Calu3 (cell line): ENCODE measurements around the gene FOXE3. TPM values are rescaled to one million over a fixed set of nuclear protein-coding genes. Genes with fewer than 3 reads are reported as not detected.

Experiments
- BruUV-seq: library from RNA; stranded (reverse); fragments of 400-500 nt; replicated peaks from 2 replicates; lab custom pipeline; 2021; lab: Mats Ljungman, UMichigan
- CTCF ChIA-PET: fragments of 300-600 bp; sonication (Branson Sonifier 250); formaldehyde crosslinking; loops from one replicate; lab custom pipeline; 2022; ENCODE audit warnings: antibody characterized with exemption; lab: Charles Lee
- DNase-seq: peaks from one replicate; pipeline ENCODE4 v3.0.0; 2022
- H3K27ac Mint-ChIP-seq: one replicate; pipeline ENCODE4 v1.8.0; 2022; ENCODE audit warnings: mixed read lengths; ENCODE audit not compliant: unreplicated experiment
- H3K27me3 Mint-ChIP-seq: one replicate; pipeline ENCODE4 v1.8.0; 2022; ENCODE audit warnings: mixed read lengths; ENCODE audit not compliant: unreplicated experiment
- H3K36me3 Mint-ChIP-seq: one replicate; pipeline ENCODE4 v1.8.0; 2022; ENCODE audit warnings: mild to moderate bottlenecking, moderate library complexity, mixed read lengths; ENCODE audit not compliant: insufficient read depth, unreplicated experiment
- H3K4me1 Mint-ChIP-seq: one replicate; pipeline ENCODE4 v1.8.0; 2022; ENCODE audit warnings: mild to moderate bottlenecking, low read depth, mixed read lengths; ENCODE audit not compliant: unreplicated experiment
- H3K4me3 Mint-ChIP-seq: one replicate; pipeline ENCODE4 v1.8.0; 2022; ENCODE audit warnings: mild to moderate bottlenecking, low read depth, moderate library complexity, mixed read lengths; ENCODE audit not compliant: unreplicated experiment
- H3K9me3 Mint-ChIP-seq: one replicate; pipeline ENCODE4 v1.8.0; 2022; ENCODE audit warnings: low read depth, mixed read lengths; ENCODE audit not compliant: unreplicated experiment
- intact Hi-C: fragments of 100-400 bp; cut with micrococcal nuclease; formaldehyde crosslinking; loops from one replicate; pipeline ENCODE4 v1.10.0; 2022; ENCODE audit not compliant: unreplicated experiment
- total RNA-seq: library from RNA; stranded (reverse); gene quantifications from 2 replicates; pipeline ENCODE4 v1.2.3, GENCODE V29; 2022
- TF ChIP-seq, protein P1 (sequence below): fragments of 200-600 bp; IDR thresholded peaks from one replicate; pipeline ENCODE4 v1.8.0; 2022; ENCODE audit warnings: antibody characterized with exemption; ENCODE audit not compliant: unreplicated experiment

FOXE3 gene
- total RNA-seq, 1 experiment from 2014 or later = not detected

DNA sequence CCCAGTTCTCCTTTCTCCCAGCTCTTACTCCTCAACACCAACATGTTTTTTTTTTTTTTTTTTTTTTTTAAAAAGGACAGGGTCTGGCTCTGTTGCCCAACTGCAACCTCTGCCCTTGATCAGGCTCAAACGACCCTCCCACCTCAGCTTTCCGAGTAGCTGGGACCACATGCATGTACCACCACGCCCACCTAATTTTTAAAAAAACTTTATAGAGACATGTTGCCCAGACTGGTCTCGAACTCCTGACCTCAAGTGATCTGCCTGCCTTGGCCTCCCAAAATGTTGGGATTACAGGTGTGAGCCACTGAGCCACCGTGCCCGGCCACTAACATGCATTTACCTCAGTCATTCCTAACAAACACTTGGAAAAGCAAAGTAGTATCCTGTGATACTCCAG lies 31.1 kb upstream of the FOXE3 start:
- peaks cover 17% of the 10 kb centered on the region for H3K27me3 Mint-ChIP-seq
- DNase-seq = no peak
- CTCF ChIA-PET = no interaction called here
- peaks cover 50% of the 10 kb centered on the region for H3K36me3 Mint-ChIP-seq
- no peak overlapping the region for H3K27ac Mint-ChIP-seq
- H3K9me3 Mint-ChIP-seq = no peaks in the 10 kb centered on the region
- intact Hi-C loops = loop anchor here (5.0 kb wide), 2 partner anchors 37 to 327 kb away; no protein-coding TSS in a partner anchor
- no peaks in the 10 kb centered on the region for H3K4me1 Mint-ChIP-seq
- BruUV-seq = no TSS peak
- no peak overlapping the region for H3K4me3 Mint-ChIP-seq
- TF ChIP-seq, protein P1, sequence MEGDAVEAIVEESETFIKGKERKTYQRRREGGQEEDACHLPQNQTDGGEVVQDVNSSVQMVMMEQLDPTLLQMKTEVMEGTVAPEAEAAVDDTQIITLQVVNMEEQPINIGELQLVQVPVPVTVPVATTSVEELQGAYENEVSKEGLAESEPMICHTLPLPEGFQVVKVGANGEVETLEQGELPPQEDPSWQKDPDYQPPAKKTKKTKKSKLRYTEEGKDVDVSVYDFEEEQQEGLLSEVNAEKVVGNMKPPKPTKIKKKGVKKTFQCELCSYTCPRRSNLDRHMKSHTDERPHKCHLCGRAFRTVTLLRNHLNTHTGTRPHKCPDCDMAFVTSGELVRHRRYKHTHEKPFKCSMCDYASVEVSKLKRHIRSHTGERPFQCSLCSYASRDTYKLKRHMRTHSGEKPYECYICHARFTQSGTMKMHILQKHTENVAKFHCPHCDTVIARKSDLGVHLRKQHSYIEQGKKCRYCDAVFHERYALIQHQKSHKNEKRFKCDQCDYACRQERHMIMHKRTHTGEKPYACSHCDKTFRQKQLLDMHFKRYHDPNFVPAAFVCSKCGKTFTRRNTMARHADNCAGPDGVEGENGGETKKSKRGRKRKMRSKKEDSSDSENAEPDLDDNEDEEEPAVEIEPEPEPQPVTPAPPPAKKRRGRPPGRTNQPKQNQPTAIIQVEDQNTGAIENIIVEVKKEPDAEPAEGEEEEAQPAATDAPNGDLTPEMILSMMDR = no peak

DNA sequence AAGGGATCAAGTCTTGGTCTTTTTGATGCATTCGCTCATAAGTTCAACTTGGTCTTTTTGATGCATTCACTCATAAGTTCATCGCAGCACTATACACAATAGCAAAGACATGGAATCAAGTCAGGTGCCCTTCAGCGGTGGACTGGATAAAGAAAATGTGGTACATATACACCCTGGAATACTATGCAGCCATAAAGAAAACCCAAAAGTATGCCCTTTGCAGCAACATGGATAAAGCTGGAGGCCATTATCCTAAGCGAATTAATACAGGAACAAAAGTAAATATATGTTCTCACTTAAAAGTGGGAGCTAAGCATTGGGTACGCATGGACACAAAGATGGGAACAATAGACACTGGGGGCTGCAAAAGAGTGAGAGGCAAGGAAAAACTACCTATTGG lies 29.8 kb upstream of the FOXE3 start:
- H3K4me3 Mint-ChIP-seq = no peak overlapping the region
- no peak for DNase-seq
- CTCF ChIA-PET = interaction anchor here (0.7 kb wide), 1 partner anchor 64 kb away, joined by 3 read pairs; no protein-coding TSS in a partner anchor
- H3K27me3 Mint-ChIP-seq = peaks cover 17% of the 10 kb centered on the region
- peaks cover 50% of the 10 kb centered on the region for H3K36me3 Mint-ChIP-seq
- H3K27ac Mint-ChIP-seq = no peak overlapping the region
- TF ChIP-seq, protein P1 = no peak
- intact Hi-C loops = loop anchor here (5.0 kb wide), 2 partner anchors 36 to 326 kb away; no protein-coding TSS in a partner anchor
- BruUV-seq = no TSS peak
- H3K9me3 Mint-ChIP-seq = no peaks in the 10 kb centered on the region
- no peaks in the 10 kb centered on the region for H3K4me1 Mint-ChIP-seq

DNA sequence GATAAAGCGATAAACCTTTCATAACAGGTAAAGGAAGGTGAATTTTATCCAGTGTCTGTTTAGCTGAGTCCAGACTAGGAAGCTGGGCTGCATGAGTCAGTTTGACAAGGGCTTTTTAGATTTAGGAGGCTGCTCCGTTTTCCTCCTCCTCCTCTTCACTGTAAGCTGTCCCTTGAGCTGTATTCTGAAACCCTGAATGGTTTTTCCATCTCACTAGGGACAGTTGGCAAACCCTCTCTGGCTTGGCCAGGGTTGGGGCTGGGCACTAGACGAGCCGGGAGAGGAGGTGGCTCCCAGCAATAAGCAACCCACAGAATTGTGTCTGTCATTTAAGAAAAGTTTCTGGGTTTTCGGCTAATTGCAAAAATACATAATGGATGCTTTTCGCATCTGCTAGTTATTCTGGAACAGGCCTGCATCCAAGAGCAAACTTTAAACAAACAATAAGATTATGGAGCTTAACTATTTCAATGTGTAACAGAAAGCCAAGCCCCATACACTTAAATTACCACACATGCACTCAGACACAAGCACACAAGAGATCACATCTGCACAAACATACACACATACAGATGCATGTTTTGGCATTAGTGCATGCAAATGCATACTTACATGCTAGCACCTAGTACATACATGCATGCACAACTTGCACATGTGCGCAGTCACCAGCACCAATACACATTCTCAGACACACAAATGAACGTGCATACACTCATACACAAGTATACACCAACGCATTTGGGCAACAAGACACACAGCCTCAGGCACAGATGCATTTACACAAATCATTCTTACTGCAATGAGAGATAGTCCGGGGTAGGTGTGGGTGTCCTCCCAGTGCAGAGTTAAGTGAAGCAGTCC lies 27.8 kb upstream of the FOXE3 start:
- peak overlapping the region; percentile 40 for H3K27ac Mint-ChIP-seq
- H3K4me1 Mint-ChIP-seq = no peaks in the 10 kb centered on the region
- H3K9me3 Mint-ChIP-seq = no peaks in the 10 kb centered on the region
- H3K4me3 Mint-ChIP-seq = no peak overlapping the region
- CTCF ChIA-PET = interaction anchor here (0.8 to 2.5 kb wide), 5 partner anchors 47 to 340 kb away, joined by 3 to 37 read pairs (median 4); partner anchors contain the start of gene FOXD2
- intact Hi-C loops = loop anchor here (1.0 to 5.0 kb wide), 3 partner anchors 34 to 338 kb away; no protein-coding TSS in a partner anchor
- TSS peak; percentile 30 for BruUV-seq
- H3K36me3 Mint-ChIP-seq = peaks cover 41% of the 10 kb centered on the region
- DNase-seq = no peak
- TF ChIP-seq, protein P1 = no peak
- H3K27me3 Mint-ChIP-seq = peaks cover 17% of the 10 kb centered on the region

DNA sequence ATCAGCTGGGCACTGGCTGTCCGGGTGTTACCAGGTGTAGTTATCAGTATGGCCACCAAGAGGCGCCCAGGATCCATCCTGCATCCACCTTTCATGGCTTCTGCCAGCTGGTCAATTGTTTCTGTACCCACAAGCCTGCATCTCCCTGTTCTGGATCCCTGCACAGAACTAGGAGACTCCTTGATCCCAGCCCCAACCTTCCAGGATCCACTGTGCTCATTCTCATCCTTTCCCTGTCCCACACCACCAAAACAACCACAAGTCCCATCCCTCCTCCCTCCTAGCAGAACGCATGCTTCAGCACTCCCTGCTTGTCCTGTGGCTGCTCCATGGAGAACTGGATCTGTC lies 27.2 kb upstream of the FOXE3 start:
- TF ChIP-seq, protein P1 = peak; percentile 88
- Mint-ChIP-seq H3K36me3 (peaks cover 36% of the 10 kb centered on the region), H3K4me3 (no peak overlapping the region), H3K9me3 (no peaks in the 10 kb centered on the region), H3K27me3 (peaks cover 22% of the 10 kb centered on the region), H3K27ac (no peak overlapping the region), H3K4me1 (no peaks in the 10 kb centered on the region)
- BruUV-seq = no TSS peak
- intact Hi-C loops = loop anchor here (1.0 to 5.0 kb wide), 3 partner anchors 33 to 337 kb away; no protein-coding TSS in a partner anchor
- CTCF ChIA-PET = interaction anchor here (0.8 to 2.5 kb wide), 5 partner anchors 47 to 339 kb away, joined by 3 to 37 read pairs (median 4); partner anchors contain the start of gene FOXD2
- DNase-seq = peak; percentile 81
